Measurements from ENCODE around the gene KLHL8.

The KLHL8 gene

DNA sequence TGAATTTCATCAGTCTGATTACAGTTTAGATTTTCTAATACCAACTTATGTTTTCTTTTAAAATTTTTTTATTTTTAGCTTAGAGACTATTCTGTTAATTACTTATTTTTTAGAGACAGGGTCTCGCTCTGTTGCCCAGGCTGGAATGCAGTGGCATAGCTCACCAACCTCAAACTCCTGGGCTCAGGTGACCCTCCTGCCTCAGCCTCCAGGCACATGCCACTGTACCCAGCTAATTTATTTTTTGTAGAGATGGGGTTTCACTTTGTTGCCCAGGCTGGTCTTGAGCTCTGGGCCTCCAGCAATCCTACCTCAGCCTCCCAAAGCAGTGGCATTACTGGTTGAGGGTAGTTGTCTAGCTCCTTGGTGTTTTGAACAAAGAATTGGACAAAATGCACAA, 102.0 kb downstream of the KLHL8 start:
- no peaks in the 10 kb centered on the region for H3K36me3 ChIP-seq (ENCODE audit: control insufficient read depth, low read length)
- no peak overlapping the region for H3K27ac ChIP-seq (ENCODE audit: low read depth, low read length)
- H3K4me3 ChIP-seq (ENCODE audit: low read length): no peak overlapping the region
- H3K4me1 ChIP-seq (ENCODE audit: control insufficient read depth, low read length): 0 out of 2 replicates have a peak, but pooled peaks cover 4% of the 10 kb centered on the region
- H3F3A ChIP-seq (ENCODE audit: control insufficient read depth, insufficient read depth): no peaks in the 10 kb centered on the region
- H4K20me1 ChIP-seq (ENCODE audit: control insufficient read depth, insufficient read depth, low read depth, low read length): no peaks in the 10 kb centered on the region
- no peaks in the 10 kb centered on the region for H3K27me3 ChIP-seq (ENCODE audit: control insufficient read depth, low read length)
- H3K9me3 ChIP-seq (ENCODE audit: control insufficient read depth, insufficient read depth, low read length): no peaks in the 10 kb centered on the region
- no peaks in the 10 kb centered on the region for H3K9me2 ChIP-seq (replicated peaks; ENCODE audit: control insufficient read depth, low read length)
- no peaks in the 10 kb centered on the region for H3K79me2 ChIP-seq (ENCODE audit: control insufficient read depth, low read length)
- no peak overlapping the region for H3K4me2 ChIP-seq (ENCODE audit: low read length)
- TF ChIP-seq EZH2phosphoT487 (IDR thresholded peaks at IDR 0.05; ENCODE audit: borderline replicate concordance, low read length): no peak
- TF ChIP-seq, protein P1, sequence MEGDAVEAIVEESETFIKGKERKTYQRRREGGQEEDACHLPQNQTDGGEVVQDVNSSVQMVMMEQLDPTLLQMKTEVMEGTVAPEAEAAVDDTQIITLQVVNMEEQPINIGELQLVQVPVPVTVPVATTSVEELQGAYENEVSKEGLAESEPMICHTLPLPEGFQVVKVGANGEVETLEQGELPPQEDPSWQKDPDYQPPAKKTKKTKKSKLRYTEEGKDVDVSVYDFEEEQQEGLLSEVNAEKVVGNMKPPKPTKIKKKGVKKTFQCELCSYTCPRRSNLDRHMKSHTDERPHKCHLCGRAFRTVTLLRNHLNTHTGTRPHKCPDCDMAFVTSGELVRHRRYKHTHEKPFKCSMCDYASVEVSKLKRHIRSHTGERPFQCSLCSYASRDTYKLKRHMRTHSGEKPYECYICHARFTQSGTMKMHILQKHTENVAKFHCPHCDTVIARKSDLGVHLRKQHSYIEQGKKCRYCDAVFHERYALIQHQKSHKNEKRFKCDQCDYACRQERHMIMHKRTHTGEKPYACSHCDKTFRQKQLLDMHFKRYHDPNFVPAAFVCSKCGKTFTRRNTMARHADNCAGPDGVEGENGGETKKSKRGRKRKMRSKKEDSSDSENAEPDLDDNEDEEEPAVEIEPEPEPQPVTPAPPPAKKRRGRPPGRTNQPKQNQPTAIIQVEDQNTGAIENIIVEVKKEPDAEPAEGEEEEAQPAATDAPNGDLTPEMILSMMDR (IDR thresholded peaks at IDR 0.05; ENCODE audit: low read depth, low read length, poor library complexity, severe bottlenecking): no peak

DNA sequence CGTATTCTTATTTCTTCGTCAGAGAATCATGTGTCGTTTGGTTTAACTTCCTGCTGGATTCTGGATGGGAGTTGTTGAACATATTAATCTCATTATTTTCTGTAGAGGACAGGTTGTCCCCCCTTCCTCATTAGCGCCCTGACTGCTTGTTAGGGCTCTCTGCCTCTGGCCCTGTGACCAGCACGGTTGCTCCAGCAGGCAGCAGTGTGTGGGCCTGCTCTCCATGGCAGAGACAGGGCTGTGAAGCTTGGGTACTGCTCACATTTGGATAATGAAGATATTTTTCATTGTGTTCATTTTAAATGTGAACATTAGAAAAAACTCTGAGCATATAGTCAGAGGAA, 102.7 kb downstream of the KLHL8 start:
- Histone ChIP-seq H3K4me2 (ENCODE audit: low read length) (no peak overlapping the region), H3F3A (ENCODE audit: control insufficient read depth, insufficient read depth) (no peaks in the 10 kb centered on the region), H3K27me3 (ENCODE audit: control insufficient read depth, low read length) (no peaks in the 10 kb centered on the region), H3K4me1 (ENCODE audit: control insufficient read depth, low read length) (0 out of 2 replicates have a peak, but pooled peaks cover 4% of the 10 kb centered on the region), H3K36me3 (ENCODE audit: control insufficient read depth, low read length) (no peaks in the 10 kb centered on the region), H3K4me3 (ENCODE audit: low read length) (no peak overlapping the region), H3K79me2 (ENCODE audit: control insufficient read depth, low read length) (no peaks in the 10 kb centered on the region), H3K27ac (ENCODE audit: low read depth, low read length) (no peak overlapping the region), H3K9me3 (ENCODE audit: control insufficient read depth, insufficient read depth, low read length) (no peaks in the 10 kb centered on the region), H3K9me2 (replicated peaks; ENCODE audit: control insufficient read depth, low read length) (no peaks in the 10 kb centered on the region), H4K20me1 (ENCODE audit: control insufficient read depth, insufficient read depth, low read depth, low read length) (no peaks in the 10 kb centered on the region)
- TF ChIP-seq EZH2phosphoT487 (IDR thresholded peaks at IDR 0.05; ENCODE audit: borderline replicate concordance, low read length): no peak
- TF ChIP-seq, protein P1 (IDR thresholded peaks at IDR 0.05; ENCODE audit: low read depth, low read length, poor library complexity, severe bottlenecking): no peak

DNA sequence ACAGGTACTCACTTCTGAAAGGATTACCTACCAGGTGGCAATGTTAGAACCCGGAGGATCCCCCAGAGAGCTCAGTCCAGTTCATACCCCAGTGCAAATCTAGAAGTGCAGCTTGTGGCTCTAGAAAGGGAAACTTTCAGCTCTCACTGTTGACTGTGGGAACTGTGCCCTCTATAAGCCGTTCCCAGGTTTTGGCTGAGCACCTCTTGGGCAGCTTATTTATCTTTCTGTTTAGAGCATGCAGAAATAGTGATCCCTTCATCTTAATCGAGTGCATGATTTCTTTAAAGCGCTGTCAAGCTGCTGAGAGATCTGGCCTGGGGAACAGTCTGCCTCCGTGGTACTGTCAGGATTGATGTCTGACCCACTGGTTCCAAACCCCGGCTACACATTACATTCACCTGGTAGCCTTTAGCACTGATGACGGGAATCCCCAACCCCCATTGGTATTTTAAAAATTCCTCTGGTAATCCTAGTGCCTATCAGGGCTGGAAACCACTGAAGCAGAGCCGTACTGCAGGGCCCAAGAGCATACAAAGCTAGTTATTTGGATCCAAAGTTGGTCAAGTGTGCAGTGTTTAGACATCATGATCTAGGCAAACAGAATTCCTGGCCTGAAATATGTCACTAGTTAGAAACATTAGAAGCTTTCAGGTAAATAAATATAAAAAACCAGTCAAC, 103.2 kb downstream of the KLHL8 start:
- Histone ChIP-seq H3K4me1 (ENCODE audit: control insufficient read depth, low read length) (0 out of 2 replicates have a peak, but pooled peaks cover under 1% of the 10 kb centered on the region), H3F3A (ENCODE audit: control insufficient read depth, insufficient read depth) (no peaks in the 10 kb centered on the region), H3K9me2 (replicated peaks; ENCODE audit: control insufficient read depth, low read length) (no peaks in the 10 kb centered on the region), H3K27me3 (ENCODE audit: control insufficient read depth, low read length) (no peaks in the 10 kb centered on the region), H3K27ac (ENCODE audit: low read depth, low read length) (no peak overlapping the region), H3K36me3 (ENCODE audit: control insufficient read depth, low read length) (no peaks in the 10 kb centered on the region), H3K79me2 (ENCODE audit: control insufficient read depth, low read length) (no peaks in the 10 kb centered on the region), H4K20me1 (ENCODE audit: control insufficient read depth, insufficient read depth, low read depth, low read length) (no peaks in the 10 kb centered on the region), H3K4me2 (ENCODE audit: low read length) (no peak overlapping the region), H3K9me3 (ENCODE audit: control insufficient read depth, insufficient read depth, low read length) (no peaks in the 10 kb centered on the region), H3K4me3 (ENCODE audit: low read length) (no peak overlapping the region)
- TF ChIP-seq, protein P1 (IDR thresholded peaks at IDR 0.05; ENCODE audit: low read depth, low read length, poor library complexity, severe bottlenecking): no peak
- TF ChIP-seq EZH2phosphoT487 (IDR thresholded peaks at IDR 0.05; ENCODE audit: borderline replicate concordance, low read length): no peak

Measured in DOHH2 (cell line).